ENCODE results near the gene OTOP2.
"Not testable (repeated sequence)": the region's sequence is repeated elsewhere in the genome, so short reads cannot be mapped to it uniquely, and the experiment has no call there.

OTOP2 gene

DNA sequence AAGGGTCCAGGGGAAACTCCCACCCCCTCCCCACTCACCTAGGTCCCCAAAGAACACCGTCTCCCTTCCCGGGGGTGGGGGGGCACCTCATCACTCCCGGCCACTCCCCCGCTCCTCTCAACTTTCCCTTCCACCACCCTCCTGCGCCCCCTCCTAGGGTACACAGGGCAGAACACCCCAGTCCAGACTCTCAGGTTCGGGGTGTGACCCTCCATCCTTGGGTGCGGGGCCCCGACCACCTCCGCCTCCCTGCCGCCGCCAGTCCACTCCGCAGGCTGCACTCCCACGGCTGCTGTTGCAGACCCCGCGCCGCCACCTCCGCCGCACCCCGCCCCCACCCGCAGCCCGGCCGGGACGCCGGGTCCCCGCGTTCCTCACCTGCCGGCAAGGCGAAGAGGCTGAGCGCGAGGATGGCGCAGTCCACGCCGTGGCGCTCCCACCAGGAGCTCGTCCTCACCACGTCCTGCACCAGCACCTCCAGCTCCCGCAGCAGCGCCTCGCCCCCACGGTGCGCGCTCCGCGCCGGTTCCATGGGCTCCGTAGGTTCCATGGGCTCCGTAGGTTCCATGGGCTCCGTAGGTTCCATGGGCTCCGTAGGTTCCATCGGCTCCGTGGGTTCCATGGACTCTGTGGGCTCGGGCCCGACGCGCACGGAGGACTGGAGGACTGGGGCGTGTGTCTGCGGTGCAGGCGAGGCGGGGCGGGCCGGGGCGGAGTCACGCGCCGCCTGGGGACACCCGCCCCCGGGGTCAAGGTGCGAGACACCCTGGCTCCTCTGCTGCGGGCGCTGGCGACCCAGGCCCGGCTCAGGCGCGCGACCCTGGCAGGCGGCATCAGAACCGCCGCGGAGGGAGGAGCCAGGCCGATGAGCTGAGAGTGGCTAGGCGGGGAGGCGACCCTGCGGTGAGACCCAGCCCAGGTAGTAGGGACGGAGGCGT is 30.8 kb upstream of the OTOP2 start, which contains the start of gene FADS6:
TSS of gene FADS6 (minus strand) at position 660 of the 938 bp plus-strand sequence. CDS start at position 622, 38 bp downstream.
- H3K27ac Mint-ChIP-seq, result no peak within 1 kb of the TSS
- H3K4me1 Mint-ChIP-seq, result peaks cover 3% of the 10 kb centered on the region
- peaks cover 40% of the 10 kb centered on the region for H3K27me3 Mint-ChIP-seq
- H3K36me3 Mint-ChIP-seq (ENCODE audit: low read depth), result no peaks in the 10 kb centered on the region
- peak within 1 kb of the TSS; percentile 28 for H3K4me3 Mint-ChIP-seq
- ATAC-seq (no peak), DNase-seq (no peak)
- H3K9me3 Mint-ChIP-seq, result no peaks in the 10 kb centered on the region

DNA sequence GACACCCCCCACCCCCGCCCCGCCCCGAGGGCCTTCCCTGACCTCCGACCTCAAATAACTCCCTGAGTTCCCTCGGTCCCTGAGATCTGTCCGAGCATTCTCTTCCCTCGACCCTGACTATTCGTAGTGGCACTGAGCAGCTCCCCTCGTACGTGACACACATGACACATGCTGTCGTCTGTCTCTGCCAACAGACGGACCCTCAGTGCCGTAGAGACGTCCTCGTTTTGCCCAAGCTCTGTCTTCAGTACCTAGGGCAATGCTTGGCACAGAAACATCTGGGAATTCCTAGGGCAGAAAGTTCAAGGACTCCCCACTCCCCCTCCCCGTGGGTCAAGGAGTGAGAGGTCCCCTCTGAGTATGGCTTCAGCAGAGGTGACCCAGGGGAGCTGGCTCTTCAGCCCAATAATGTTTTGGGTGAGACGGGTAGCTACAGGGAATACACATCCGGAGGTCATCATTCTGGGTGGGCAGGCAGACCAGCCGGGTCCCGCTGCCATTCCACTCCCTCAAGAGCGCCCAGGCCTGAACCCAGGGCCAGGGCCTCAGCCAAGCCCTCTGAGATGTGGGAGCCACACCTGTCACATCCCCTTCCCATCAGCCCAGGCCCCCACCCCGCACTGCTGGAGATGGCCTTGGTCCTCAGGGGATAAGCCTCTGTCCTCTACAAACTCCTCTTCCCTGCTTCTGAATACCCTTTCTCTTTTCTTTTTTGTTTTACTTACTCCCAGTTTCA is 30.0 kb upstream of the OTOP2 start:
- no peaks in the 10 kb centered on the region for H3K9me3 Mint-ChIP-seq
- H3K4me1 Mint-ChIP-seq, result peaks cover 3% of the 10 kb centered on the region
- peaks cover 40% of the 10 kb centered on the region for H3K27me3 Mint-ChIP-seq
- H3K36me3 Mint-ChIP-seq (ENCODE audit: low read depth), result no peaks in the 10 kb centered on the region
- H3K27ac Mint-ChIP-seq, result no peak overlapping the region
- ATAC-seq (no peak), DNase-seq (no peak)
- peak overlapping the region; percentile 28 for H3K4me3 Mint-ChIP-seq

- H3K4me3 Mint-ChIP-seq, result no peak overlapping the region
- H3K4me1 Mint-ChIP-seq, result peaks cover 3% of the 10 kb centered on the region
- no peaks in the 10 kb centered on the region for H3K9me3 Mint-ChIP-seq
- no peak overlapping the region for H3K27ac Mint-ChIP-seq
- ATAC-seq (no peak), DNase-seq (no peak)
- peaks cover 36% of the 10 kb centered on the region for H3K27me3 Mint-ChIP-seq
- no peaks in the 10 kb centered on the region for H3K36me3 Mint-ChIP-seq (ENCODE audit: low read depth)
Measured at GRCh38 chr17:74898376-74898946, 25.6 kb upstream of the OTOP2 start.

- no peaks in the 10 kb centered on the region for H3K4me1 Mint-ChIP-seq
- no peaks in the 10 kb centered on the region for H3K36me3 Mint-ChIP-seq (ENCODE audit: low read depth)
- no peaks in the 10 kb centered on the region for H3K9me3 Mint-ChIP-seq
- H3K4me3 Mint-ChIP-seq, result no peak overlapping the region
- H3K27me3 Mint-ChIP-seq, result peaks cover 26% of the 10 kb centered on the region
- DNase-seq (no peak), ATAC-seq (no peak)
- H3K27ac Mint-ChIP-seq, result no peak overlapping the region
Measured at GRCh38 chr17:74900208-74900607, 23.9 kb upstream of the OTOP2 start.

DNA sequence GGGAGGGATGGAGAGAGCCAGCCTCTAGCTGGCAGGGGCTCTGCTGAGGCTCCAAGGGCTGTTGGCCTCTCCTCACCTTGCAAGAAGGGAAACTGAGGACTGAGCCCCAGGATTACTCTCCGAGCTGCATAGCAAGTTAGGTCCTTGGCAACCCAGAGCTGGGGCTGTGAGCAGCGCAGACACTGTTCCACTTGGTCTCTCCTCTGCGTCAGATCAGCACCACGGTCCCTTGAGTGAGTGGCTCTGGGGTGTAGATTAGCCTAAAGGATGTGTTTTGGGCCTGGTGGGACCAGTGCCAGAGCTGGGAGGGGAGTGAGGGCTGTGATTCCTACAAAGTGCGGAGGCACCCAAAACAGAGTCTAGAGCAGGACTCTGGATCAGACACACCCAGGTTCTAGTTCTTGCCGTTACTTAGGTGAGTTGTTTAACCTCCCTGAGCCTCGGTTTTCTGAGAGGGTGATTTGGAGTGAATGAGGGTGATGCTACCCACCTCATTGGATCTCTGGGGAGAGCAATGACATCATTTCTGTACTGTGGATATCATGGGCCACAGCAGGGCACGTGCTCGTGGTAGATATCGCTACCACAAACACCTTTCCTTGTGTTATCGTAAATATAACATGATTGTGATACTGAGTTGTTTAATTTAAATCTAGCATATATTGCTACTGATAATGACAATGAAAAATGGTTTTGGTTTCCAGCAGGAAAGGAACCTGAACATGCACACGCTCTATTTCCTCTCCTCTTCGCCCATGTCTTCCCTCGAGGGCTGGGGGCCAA is 22.5 kb upstream of the OTOP2 start:
- Mint-ChIP-seq H3K9me3 (no peaks in the 10 kb centered on the region), H3K27ac (no peak overlapping the region), H3K27me3 (peaks cover 15% of the 10 kb centered on the region), H3K4me3 (no peak overlapping the region), H3K36me3 (ENCODE audit: low read depth) (no peaks in the 10 kb centered on the region), H3K4me1 (no peaks in the 10 kb centered on the region)
- ATAC-seq, result no peak
- DNase-seq, result no peak

- Mint-ChIP-seq H3K36me3 (ENCODE audit: low read depth) (no peaks in the 10 kb centered on the region), H3K27me3 (peaks cover 13% of the 10 kb centered on the region), H3K4me3 (no peak overlapping the region), H3K9me3 (no peaks in the 10 kb centered on the region), H3K27ac (no peak overlapping the region), H3K4me1 (no peaks in the 10 kb centered on the region)
- no peak for DNase-seq
- no peak for ATAC-seq
Measured at GRCh38 chr17:74903034-74903433, 21.0 kb upstream of the OTOP2 start.

DNA sequence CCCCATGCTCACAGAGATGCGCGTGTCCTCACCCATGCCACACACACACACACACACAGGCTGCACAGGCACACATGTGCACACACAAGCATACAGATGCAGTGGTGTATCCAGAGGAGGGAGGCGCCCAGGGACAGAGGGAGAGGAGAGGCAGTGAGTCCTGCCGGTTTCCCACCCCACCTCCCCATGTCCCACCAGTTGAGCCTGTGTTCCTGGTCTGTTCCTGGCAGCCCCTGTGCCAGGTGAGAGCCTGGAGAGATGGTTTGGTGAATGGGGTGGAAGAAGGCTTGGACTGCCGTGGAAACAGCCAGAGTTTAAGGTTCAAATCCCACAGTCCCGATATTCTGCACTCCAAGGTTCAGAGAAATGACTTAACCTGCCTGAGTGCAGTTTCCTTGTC is 20.4 kb upstream of the OTOP2 start:
- H3K27ac Mint-ChIP-seq, result no peak overlapping the region
- no peaks in the 10 kb centered on the region for H3K9me3 Mint-ChIP-seq
- H3K4me1 Mint-ChIP-seq, result no peaks in the 10 kb centered on the region
- DNase-seq (no peak), ATAC-seq (no peak)
- no peaks in the 10 kb centered on the region for H3K36me3 Mint-ChIP-seq (ENCODE audit: low read depth)
- H3K27me3 Mint-ChIP-seq, result peaks cover 13% of the 10 kb centered on the region
- H3K4me3 Mint-ChIP-seq, result no peak overlapping the region

DNA sequence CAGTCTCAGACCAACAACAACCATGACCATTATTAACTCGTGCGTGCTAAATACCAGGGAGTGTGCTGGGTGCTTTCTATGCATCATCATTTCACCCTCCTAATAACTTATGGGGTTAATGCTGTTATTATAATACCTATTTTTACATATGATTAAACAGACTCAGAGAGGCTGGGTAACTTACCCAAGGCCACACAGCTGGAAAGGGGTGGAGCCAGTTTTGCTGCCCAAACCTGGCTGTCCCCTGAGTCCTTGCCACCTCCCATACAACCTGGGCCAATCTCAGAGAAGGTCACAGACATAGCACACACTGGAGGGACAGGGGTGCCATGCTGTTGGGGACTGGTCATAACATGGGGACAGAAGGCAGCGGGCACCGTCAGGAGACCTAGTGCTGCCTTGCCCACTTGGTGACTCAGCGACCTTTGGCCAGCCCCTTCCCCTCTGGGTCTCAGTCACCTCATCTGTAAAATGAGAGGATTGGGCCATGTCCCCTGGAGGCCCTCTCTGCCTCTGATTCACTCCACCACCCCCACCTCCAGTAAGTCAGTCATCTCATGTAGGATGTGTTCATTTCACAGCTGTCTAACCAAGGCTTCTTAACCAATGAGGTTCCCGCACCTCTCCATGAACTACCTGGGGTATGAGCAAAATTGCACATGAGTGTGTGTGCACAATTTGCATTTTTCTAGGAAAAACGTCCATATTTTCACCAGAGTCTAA is 19.2 kb upstream of the OTOP2 start:
- no peak overlapping the region for H3K27ac Mint-ChIP-seq
- no peaks in the 10 kb centered on the region for H3K9me3 Mint-ChIP-seq
- no peak overlapping the region for H3K4me3 Mint-ChIP-seq
- no peak for ATAC-seq
- DNase-seq, result no peak
- H3K27me3 Mint-ChIP-seq, result peaks cover 13% of the 10 kb centered on the region
- no peaks in the 10 kb centered on the region for H3K36me3 Mint-ChIP-seq (ENCODE audit: low read depth)
- H3K4me1 Mint-ChIP-seq, result no peaks in the 10 kb centered on the region

GRCh38 chr17:74906214-74906793 is 17.8 kb upstream of the OTOP2 start:
- not testable (repeated sequence) for DNase-seq; H3K4me3 Mint-ChIP-seq; H3K36me3 Mint-ChIP-seq (ENCODE audit: low read depth); H3K27ac Mint-ChIP-seq; H3K9me3 Mint-ChIP-seq; H3K4me1 Mint-ChIP-seq; ATAC-seq
- H3K27me3 Mint-ChIP-seq, result peaks cover 13% of the 10 kb centered on the region

GRCh38 chr17:74907012-74907411 is 17.1 kb upstream of the OTOP2 start:
- H3K27me3 Mint-ChIP-seq, result peaks cover 7% of the 10 kb centered on the region
- no peaks in the 10 kb centered on the region for H3K9me3 Mint-ChIP-seq
- no peak overlapping the region for H3K27ac Mint-ChIP-seq
- ATAC-seq (no peak), DNase-seq (no peak)
- H3K4me1 Mint-ChIP-seq, result no peaks in the 10 kb centered on the region
- no peaks in the 10 kb centered on the region for H3K36me3 Mint-ChIP-seq (ENCODE audit: low read depth)
- no peak overlapping the region for H3K4me3 Mint-ChIP-seq

- H3K4me3 Mint-ChIP-seq; H3K27ac Mint-ChIP-seq; DNase-seq; ATAC-seq; H3K9me3 Mint-ChIP-seq; H3K4me1 Mint-ChIP-seq; H3K36me3 Mint-ChIP-seq (ENCODE audit: low read depth); H3K27me3 Mint-ChIP-seq: not testable (repeated sequence)
Measured at GRCh38 chr17:74909097-74909496, 15.0 kb upstream of the OTOP2 start.

GRCh38 chr17:74911423-74911822 is 12.7 kb upstream of the OTOP2 start:
- not testable (repeated sequence) for H3K4me3 Mint-ChIP-seq; DNase-seq; H3K9me3 Mint-ChIP-seq; H3K36me3 Mint-ChIP-seq (ENCODE audit: low read depth); H3K27ac Mint-ChIP-seq; H3K4me1 Mint-ChIP-seq; H3K27me3 Mint-ChIP-seq; ATAC-seq

DNA sequence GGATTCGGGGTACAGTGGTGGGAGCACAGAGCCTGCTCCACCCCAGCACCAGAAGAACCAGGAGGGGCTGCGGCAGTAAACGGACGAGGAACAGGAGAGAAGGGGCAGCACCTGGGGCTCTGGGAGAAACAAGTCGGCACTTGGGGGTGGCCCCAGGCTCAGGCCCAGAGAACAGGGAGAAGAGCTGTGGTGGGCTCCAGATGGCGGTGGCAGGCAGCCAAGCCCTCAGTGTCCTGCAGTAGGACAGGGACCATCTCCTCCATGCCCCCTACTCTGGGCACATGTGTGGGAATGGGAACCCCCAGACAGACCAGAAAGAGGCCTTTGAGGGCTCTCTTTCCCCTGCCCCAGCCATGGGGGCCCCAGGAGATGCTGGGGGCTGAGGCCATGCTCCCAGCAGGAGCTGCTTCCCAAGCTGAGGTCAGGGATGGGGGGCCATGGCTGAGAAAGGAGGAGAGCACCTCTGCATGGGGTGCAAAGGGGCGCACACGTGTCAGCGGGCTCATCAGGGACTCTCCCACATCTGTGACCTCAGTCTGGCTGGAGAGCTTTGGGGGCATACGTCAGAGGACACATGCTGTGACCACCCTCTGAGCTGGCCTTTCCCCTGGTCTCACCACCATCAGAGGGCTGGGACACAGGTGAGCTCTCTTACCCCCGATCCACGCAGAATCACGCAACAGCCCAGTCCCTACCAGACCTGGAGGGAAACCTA is 7.8 kb upstream of the OTOP2 start:
- Mint-ChIP-seq H3K4me1 (no peaks in the 10 kb centered on the region), H3K4me3 (no peak overlapping the region), H3K27me3 (peaks cover 22% of the 10 kb centered on the region), H3K27ac (no peak overlapping the region), H3K36me3 (ENCODE audit: low read depth) (no peaks in the 10 kb centered on the region), H3K9me3 (no peaks in the 10 kb centered on the region)
- DNase-seq (no peak), ATAC-seq (no peak)

Data from activated naive CD8-positive, alpha-beta T cell treated with anti-CD3 and anti-CD28 coated beads, Interleukin-2, amount 50 U/mL, for 24 hours (primary cell).